ENCODE data around the gene RNF181. TPM values are rescaled to one million over a fixed set of nuclear protein-coding genes. Genes with fewer than 3 reads are reported as not detected.

RNF181 gene
- total and polyA plus RNA-seq, 4 donors = 90.2 to 296 (median 185) TPM

- no peak for ATAC-seq (ENCODE audit: insufficient read depth, low FRiP score)
- Histone ChIP-seq H3K36me3 (ENCODE audit: control insufficient read depth in 4 of 4, insufficient read depth in 4 of 4, low read length in 4 of 4) (peaks cover 25 to 50% (median 29%) of the 10 kb centered on the region in 4 donors), H3K9ac (ENCODE audit: insufficient read depth in 1 of 2, low read length in 2 of 2) (no peak overlapping the region), H3K4me1 (ENCODE audit: control insufficient read depth in 5 of 5, insufficient read depth in 5 of 5, low read length in 5 of 5) (no peaks in the 10 kb centered on the region), H3K27ac (ENCODE audit: low read depth in 1 of 2, low read length in 1 of 2) (no peak overlapping the region), H3K27me3 (ENCODE audit: control insufficient read depth in 3 of 3, insufficient read depth in 3 of 3, low read length in 2 of 3) (no peaks in the 10 kb centered on the region), H3K9me3 (ENCODE audit: control insufficient read depth in 4 of 4, insufficient read depth in 3 of 4, low read length in 3 of 4) (no peaks in the 10 kb centered on the region), H3K4me3 (no peak overlapping the region)
- TF ChIP-seq CTCF (IDR thresholded peaks at IDR 0.05; ENCODE audit: control extremely low read depth, extremely low read depth) = no peak
- WGBS, 2 donors = 79% methylated on average over 6 of the region's 6 CpGs
- DNase-seq = no peak
Observed at GRCh38 chr2:85547859-85548607, 47.5 kb upstream of the RNF181 start.

GRCh38 chr2:85548608-85548900, 47.0 kb upstream of the RNF181 start:
- Histone ChIP-seq H3K27ac (ENCODE audit: low read depth in 1 of 2, low read length in 1 of 2) (no peak overlapping the region), H3K4me1 (ENCODE audit: control insufficient read depth in 5 of 5, insufficient read depth in 5 of 5, low read length in 5 of 5) (no peaks in the 10 kb centered on the region), H3K9ac (ENCODE audit: insufficient read depth in 1 of 2, low read length in 2 of 2) (no peak overlapping the region), H3K27me3 (ENCODE audit: control insufficient read depth in 3 of 3, insufficient read depth in 3 of 3, low read length in 2 of 3) (no peaks in the 10 kb centered on the region), H3K4me3 (no peak overlapping the region), H3K36me3 (ENCODE audit: control insufficient read depth in 4 of 4, insufficient read depth in 4 of 4, low read length in 4 of 4) (peaks cover 26 to 48% (median 31%) of the 10 kb centered on the region in 4 donors), H3K9me3 (ENCODE audit: control insufficient read depth in 4 of 4, insufficient read depth in 3 of 4, low read length in 3 of 4) (no peaks in the 10 kb centered on the region)
- DNase-seq (no peak), ATAC-seq (ENCODE audit: insufficient read depth, low FRiP score) (no peak)
- no peak for TF ChIP-seq CTCF (IDR thresholded peaks at IDR 0.05; ENCODE audit: control extremely low read depth, extremely low read depth)
- 67 to 92% methylated on average over 2 of the region's 2 CpGs for WGBS, 2 donors

GRCh38 chr2:85549095-85549494, 46.5 kb upstream of the RNF181 start:
- Histone ChIP-seq H3K4me3 (no peak overlapping the region), H3K4me1 (ENCODE audit: control insufficient read depth in 5 of 5, insufficient read depth in 5 of 5, low read length in 5 of 5) (no peaks in the 10 kb centered on the region), H3K27ac (ENCODE audit: low read depth in 1 of 2, low read length in 1 of 2) (no peak overlapping the region), H3K27me3 (ENCODE audit: control insufficient read depth in 3 of 3, insufficient read depth in 3 of 3, low read length in 2 of 3) (no peaks in the 10 kb centered on the region), H3K36me3 (ENCODE audit: control insufficient read depth in 4 of 4, insufficient read depth in 4 of 4, low read length in 4 of 4) (peaks cover 26 to 48% (median 32%) of the 10 kb centered on the region in 4 donors), H3K9ac (ENCODE audit: insufficient read depth in 1 of 2, low read length in 2 of 2) (no peak overlapping the region), H3K9me3 (ENCODE audit: control insufficient read depth in 4 of 4, insufficient read depth in 3 of 4, low read length in 3 of 4) (no peaks in the 10 kb centered on the region)
- DNase-seq (no peak), ATAC-seq (ENCODE audit: insufficient read depth, low FRiP score) (no peak)
- WGBS, 2 donors = 74 to 93% methylated on average over 10 of the region's 10 CpGs
- TF ChIP-seq CTCF (IDR thresholded peaks at IDR 0.05; ENCODE audit: control extremely low read depth, extremely low read depth) = no peak

DNA sequence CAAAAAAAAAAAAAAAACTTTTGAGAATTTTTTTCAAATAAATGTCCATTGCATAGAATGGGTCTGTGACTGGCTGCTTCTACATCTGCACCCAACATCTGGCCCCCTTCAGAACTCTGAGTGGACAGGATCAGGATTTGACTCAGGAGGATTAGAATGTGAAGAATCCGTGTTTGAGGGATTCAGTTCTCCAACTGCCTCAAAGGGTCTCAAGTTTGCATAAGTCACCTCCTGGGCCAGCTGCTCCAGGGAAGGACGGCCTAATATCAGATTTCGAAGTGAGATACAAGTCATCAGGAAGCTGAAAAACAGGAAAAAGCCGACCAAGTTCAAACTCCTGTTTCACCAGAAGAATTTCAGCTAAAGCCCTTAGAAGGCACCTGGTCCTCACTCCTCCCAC, 45.7 kb upstream of the RNF181 start:
- 21 to 45% methylated on average over 4 of the region's 4 CpGs for WGBS, 2 donors

More for the DNA sequence above, 45.7 kb upstream of the RNF181 start:
- Histone ChIP-seq H3K27ac (ENCODE audit: low read depth in 1 of 2, low read length in 1 of 2) (peak overlapping the region in 1 of 2 donors; percentile 13), H3K9me3 (ENCODE audit: control insufficient read depth in 4 of 4, insufficient read depth in 3 of 4, low read length in 3 of 4) (no peaks in the 10 kb centered on the region), H3K4me1 (ENCODE audit: control insufficient read depth in 5 of 5, insufficient read depth in 5 of 5, low read length in 5 of 5) (no peaks in the 10 kb centered on the region), H3K36me3 (ENCODE audit: control insufficient read depth in 4 of 4, insufficient read depth in 4 of 4, low read length in 4 of 4) (peaks cover 25 to 47% (median 33%) of the 10 kb centered on the region in 4 donors), H3K4me3 (no peak overlapping the region), H3K9ac (ENCODE audit: insufficient read depth in 1 of 2, low read length in 2 of 2) (no peak overlapping the region), H3K27me3 (ENCODE audit: control insufficient read depth in 3 of 3, insufficient read depth in 3 of 3, low read length in 2 of 3) (no peaks in the 10 kb centered on the region)
- no peak for ATAC-seq (ENCODE audit: insufficient read depth, low FRiP score)
- DNase-seq = no peak
- no peak for TF ChIP-seq CTCF (IDR thresholded peaks at IDR 0.05; ENCODE audit: control extremely low read depth, extremely low read depth)
